Gastroesophageal sphincter (tissue), 3 donors: ENCODE measurements around the gene KRTAP5-11.

Experiments
- CTCF ChIP-seq, 4 experiments: fragments of 200-600 bp in 2 of 4; fragments of 450-650 bp in 2 of 4; sonication (generic) in 1 of 4; IDR thresholded peaks; one replicate each; pipeline ENCODE4 v1.5.1; 2017 to 2019; ENCODE audit warnings: antibody characterized with exemption in 4 of 4, mild to moderate bottlenecking in 2 of 4, moderate library complexity in 2 of 4
- EP300 ChIP-seq: sonication (generic); formaldehyde crosslinking; IDR thresholded peaks from one replicate; pipeline ENCODE4 v1.6.1; 2017; ENCODE audit warnings: antibody characterized with exemption, mild to moderate bottlenecking
- POLR2A ChIP-seq, 2 donors: fragments of 450-650 bp; IDR thresholded peaks; one replicate each; pipeline ENCODE4 v1.6.1; 2017; ENCODE audit warnings: antibody characterized with exemption in 2 of 2, mild to moderate bottlenecking in 2 of 2, moderate library complexity in 1 of 2
- POLR2AphosphoS5 ChIP-seq: sonication (generic); formaldehyde crosslinking; IDR thresholded peaks from one replicate; pipeline ENCODE4 v1.6.1; 2017; ENCODE audit warnings: antibody characterized with exemption

GRCh38 chr11:71565263-71565662, 17.4 kb downstream of the KRTAP5-11 start, which contains the start of gene KRTAP5-10:
- no peak for TF ChIP-seq CTCF (IDR thresholded peaks at IDR 0.05)
- no peak for TF ChIP-seq POLR2A (IDR thresholded peaks at IDR 0.05)
- no peak for TF ChIP-seq EP300
- TF ChIP-seq POLR2AphosphoS5 = no peak
